ENCODE data around the gene CAMTA1. TPM values are rescaled to one million over a fixed set of nuclear protein-coding genes. Genes with fewer than 3 reads are reported as not detected.

CAMTA1 gene
- polyA plus RNA-seq, 1 of the 3 experiments (the other 2 are of a cell fraction), result 63.1 TPM

- TF ChIP-seq USF1 (IDR thresholded peaks at IDR 0.05; ENCODE audit: borderline replicate concordance, low read depth), result no peak
- no peak for TF ChIP-seq CHD2 (IDR thresholded peaks at IDR 0.05; ENCODE audit: low read length, partially characterized antibody)
- no peak for TF ChIP-seq PBX3 (IDR thresholded peaks at IDR 0.05)
Observed at GRCh38 chr1:7388141-7388487, 602.9 kb downstream of the CAMTA1 start (continued).

- DNase-seq, result peak; percentile 66
- TF ChIP-seq EP300 (IDR thresholded peaks at IDR 0.05; ENCODE audit: borderline replicate concordance in 1 of 2, low read depth in 1 of 2, low read length in 1 of 2), result no peak
- TF ChIP-seq ZBTB33 (IDR thresholded peaks at IDR 0.05; ENCODE audit: borderline replicate concordance, low read depth), result no peak
- no peak for TF ChIP-seq ELF1 (IDR thresholded peaks at IDR 0.05)
- no peak for TF ChIP-seq USF2 (IDR thresholded peaks at IDR 0.05; ENCODE audit: borderline replicate concordance, low read depth, low read length)
- TF ChIP-seq RFX5 (IDR thresholded peaks at IDR 0.05; ENCODE audit: low read length), result no peak
- no peak for TF ChIP-seq MXI1 (IDR thresholded peaks at IDR 0.05; ENCODE audit: low read depth, low read length)
- TF ChIP-seq EZH2phosphoT487 (IDR thresholded peaks at IDR 0.05; ENCODE audit: borderline replicate concordance, low read depth), result no peak
- no peak for TF ChIP-seq TAF1 (IDR thresholded peaks at IDR 0.05; ENCODE audit: borderline replicate concordance, low read depth, low read length)
- no peak for TF ChIP-seq SIN3A (IDR thresholded peaks at IDR 0.05; ENCODE audit: borderline replicate concordance, low read depth, low read length)
- TF ChIP-seq RCOR1 (IDR thresholded peaks at IDR 0.05; ENCODE audit: low read length), result no peak
- no peak for TF ChIP-seq PBX3 (IDR thresholded peaks at IDR 0.05)
- no peak for TF ChIP-seq GABPA (IDR thresholded peaks at IDR 0.05; ENCODE audit: low read depth)
- no peak for TF ChIP-seq YY1 (IDR thresholded peaks at IDR 0.05; ENCODE audit: low read depth)
- TF ChIP-seq SMC3 (IDR thresholded peaks at IDR 0.05; ENCODE audit: low read depth, low read length), result no peak
- TF ChIP-seq MEF2A (IDR thresholded peaks at IDR 0.05; ENCODE audit: borderline replicate concordance, low read depth), result no peak
- no peak for TF ChIP-seq GATA2 (CRISPR knock-in tag; IDR thresholded peaks at IDR 0.05)
- TF ChIP-seq NFIC (IDR thresholded peaks at IDR 0.05; ENCODE audit: borderline replicate concordance), result no peak
- Histone ChIP-seq H3K4me1 (ENCODE audit: control insufficient read depth in 1 of 2, insufficient read depth in 2 of 2, low read depth in 1 of 2, low read length in 1 of 2) (peaks cover 0 to 38% of the 10 kb centered on the region in 2 experiments; a peak in 1 of 4 replicates), H3K79me2 (ENCODE audit: insufficient read depth) (no peaks in the 10 kb centered on the region), H3F3A (replicated peaks; ENCODE audit: insufficient read depth) (no peaks in the 10 kb centered on the region), H3K4me2 (no peak overlapping the region), H4K20me1 (ENCODE audit: insufficient read depth) (no peaks in the 10 kb centered on the region), H3K9ac (no peak overlapping the region), H3K4me3 (ENCODE audit: low read depth in 2 of 2, low read length in 1 of 2) (no peak overlapping the region), H3K9me2 (no peaks in the 10 kb centered on the region), H2AFZ (ENCODE audit: low read depth) (no peak overlapping the region), H3K36me3 (replicated peaks in 1 of 2; ENCODE audit: control insufficient read depth in 1 of 2, insufficient read depth in 2 of 2, low read length in 1 of 2) (no peaks in the 10 kb centered on the region), H3K27me3 (ENCODE audit: insufficient read depth) (no peaks in the 10 kb centered on the region), H3K27ac (ENCODE audit: low read depth in 2 of 2, low read length in 1 of 2) (peak overlapping the region in 1 of 2 experiments; percentile 76; a peak in 2 of 4 replicates), H3K9me3 (no peaks in the 10 kb centered on the region)
- ChIA-PET POLR2A (no interaction called here), CTCF (interaction anchor here (0.8 to 3.3 kb wide), 3 partner anchors 169 to 346 kb away, joined by 3 to 9 read pairs (median 4); no protein-coding TSS in a partner anchor)
- WGBS (ENCODE audit: low lambda C conversion rate), result 70% methylated on average over 7 of the region's 19 CpGs
Observed at GRCh38 chr1:7388488-7389185, 603.4 kb downstream of the CAMTA1 start.
